Measurements from ENCODE around the gene STH.

DNA sequence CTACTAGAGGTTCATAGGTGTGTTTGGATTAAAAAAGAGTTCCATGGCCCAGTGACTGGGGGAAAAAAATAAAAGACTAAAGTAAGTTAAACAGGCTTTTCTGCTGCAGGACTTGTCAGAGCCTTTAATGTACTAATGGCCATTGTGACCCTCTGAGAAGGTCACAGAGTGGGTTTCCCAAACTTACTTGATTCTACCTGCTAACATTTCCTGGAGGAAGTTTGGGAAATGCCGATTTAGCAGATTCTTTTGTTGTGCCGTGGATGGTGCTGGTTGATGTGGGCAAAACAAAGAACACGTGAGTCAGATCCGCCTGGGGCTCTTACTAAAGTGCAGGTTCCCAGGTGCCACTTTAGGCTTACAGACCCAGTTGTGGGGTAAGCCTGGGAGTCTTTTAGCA is 13.6 kb upstream of the STH start:
- TF ChIP-seq, protein P1, sequence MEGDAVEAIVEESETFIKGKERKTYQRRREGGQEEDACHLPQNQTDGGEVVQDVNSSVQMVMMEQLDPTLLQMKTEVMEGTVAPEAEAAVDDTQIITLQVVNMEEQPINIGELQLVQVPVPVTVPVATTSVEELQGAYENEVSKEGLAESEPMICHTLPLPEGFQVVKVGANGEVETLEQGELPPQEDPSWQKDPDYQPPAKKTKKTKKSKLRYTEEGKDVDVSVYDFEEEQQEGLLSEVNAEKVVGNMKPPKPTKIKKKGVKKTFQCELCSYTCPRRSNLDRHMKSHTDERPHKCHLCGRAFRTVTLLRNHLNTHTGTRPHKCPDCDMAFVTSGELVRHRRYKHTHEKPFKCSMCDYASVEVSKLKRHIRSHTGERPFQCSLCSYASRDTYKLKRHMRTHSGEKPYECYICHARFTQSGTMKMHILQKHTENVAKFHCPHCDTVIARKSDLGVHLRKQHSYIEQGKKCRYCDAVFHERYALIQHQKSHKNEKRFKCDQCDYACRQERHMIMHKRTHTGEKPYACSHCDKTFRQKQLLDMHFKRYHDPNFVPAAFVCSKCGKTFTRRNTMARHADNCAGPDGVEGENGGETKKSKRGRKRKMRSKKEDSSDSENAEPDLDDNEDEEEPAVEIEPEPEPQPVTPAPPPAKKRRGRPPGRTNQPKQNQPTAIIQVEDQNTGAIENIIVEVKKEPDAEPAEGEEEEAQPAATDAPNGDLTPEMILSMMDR (conservative IDR thresholded peaks at IDR 0.05; ENCODE audit: low read depth in 2 of 2) = no peak
- TF ChIP-seq EZH2phosphoT487 (IDR thresholded peaks at IDR 0.05; ENCODE audit: unreplicated experiment) (no peak), JUNB (IDR thresholded peaks at IDR 0.05; ENCODE audit: unreplicated experiment) (no peak), POLR2AphosphoS5 (IDR thresholded peaks at IDR 0.05; ENCODE audit: low read depth) (no peak)

Data from GM23338 (cell line).